ENCODE results near the gene RNF133.
"Not testable (repeated sequence)": the region's sequence is repeated elsewhere in the genome, so short reads cannot be mapped to it uniquely, and the experiment has no call there.

RNF133 gene

DNA sequence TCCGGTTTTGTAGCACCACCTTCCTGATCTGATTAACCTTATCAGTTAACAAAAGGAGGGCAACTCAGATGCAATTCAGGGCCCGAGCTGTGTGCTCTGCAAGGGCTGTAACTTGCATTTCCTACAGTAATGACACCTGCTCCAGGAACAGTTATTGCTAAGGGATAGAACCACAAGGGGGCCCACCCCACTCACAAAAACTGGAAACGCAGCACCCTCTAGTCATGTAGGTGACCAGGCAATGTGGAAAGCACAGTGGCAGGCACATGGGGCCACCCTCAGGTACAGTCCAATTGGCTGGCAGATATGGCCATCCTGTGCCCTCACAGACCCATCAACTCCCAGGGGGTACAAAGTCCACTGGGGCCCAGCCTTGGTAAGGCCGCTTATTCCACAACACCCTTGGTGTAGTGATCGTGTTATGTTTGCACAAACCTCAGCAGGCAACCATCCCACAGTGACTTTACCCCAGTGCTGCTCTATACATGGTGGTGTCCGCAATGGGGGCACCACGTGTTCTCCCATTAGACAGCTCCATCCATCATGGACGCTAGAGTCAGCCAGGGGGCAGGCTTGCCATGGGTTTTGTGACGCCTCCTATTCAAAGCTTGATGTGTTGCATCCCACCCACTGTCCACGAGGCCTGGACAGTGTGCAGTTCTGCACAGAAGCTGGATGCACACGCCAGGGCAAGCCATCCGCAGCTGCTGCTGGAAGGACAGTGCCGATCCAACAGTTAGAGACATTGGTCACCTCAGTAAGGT lies 9.4 kb downstream of the RNF133 start:
- DNase-seq: no peak

- no peak for DNase-seq
Measured at GRCh38 chr7:122688400-122688998, 10.4 kb downstream of the RNF133 start.

GRCh38 chr7:122686360-122686878 lies 12.5 kb downstream of the RNF133 start:
- DNase-seq: no peak

DNA sequence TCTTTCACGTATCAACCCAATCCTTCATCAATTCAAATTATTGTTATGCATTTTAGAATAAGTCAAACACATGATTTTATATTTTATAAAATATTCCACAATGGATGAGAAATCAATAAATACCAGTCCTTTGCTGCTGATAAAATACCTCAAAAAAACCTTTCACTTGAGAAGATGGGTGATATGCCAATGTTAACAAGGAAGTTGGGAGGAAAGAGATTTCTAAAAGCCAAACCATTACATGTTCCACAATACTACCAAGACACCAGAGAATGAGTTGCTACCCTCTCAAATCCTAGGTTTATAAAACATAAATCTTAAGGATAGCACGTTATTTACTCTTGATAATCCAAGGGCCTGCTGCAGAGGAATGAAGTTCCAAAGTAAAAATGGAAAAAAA lies 14.4 kb downstream of the RNF133 start:
- DNase-seq: no peak

- no peak for DNase-seq
Measured at GRCh38 chr7:122682815-122683550, 15.9 kb downstream of the RNF133 start.

GRCh38 chr7:122681186-122681585 lies 17.7 kb downstream of the RNF133 start:
- DNase-seq: not testable (repeated sequence)

DNA sequence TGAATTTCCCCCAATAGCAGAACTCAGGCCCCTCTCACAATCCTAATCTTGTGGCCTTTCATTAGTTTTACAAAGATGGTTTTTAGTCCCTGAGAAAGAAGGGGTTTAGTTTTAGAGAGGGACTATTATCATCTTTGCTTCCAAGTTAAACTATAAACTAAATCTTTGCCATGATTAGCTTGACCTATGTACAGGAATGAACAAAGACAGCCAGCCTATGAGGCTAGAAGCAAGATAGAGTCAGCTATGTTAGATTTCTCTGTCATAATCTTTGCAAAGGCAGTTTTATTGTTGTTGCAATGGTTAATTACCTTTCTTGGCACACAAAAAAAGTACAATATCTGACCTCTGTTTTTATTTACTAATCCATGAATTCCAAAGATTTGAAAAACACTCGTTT lies 19.1 kb downstream of the RNF133 start:
- DNase-seq: no peak

DNA sequence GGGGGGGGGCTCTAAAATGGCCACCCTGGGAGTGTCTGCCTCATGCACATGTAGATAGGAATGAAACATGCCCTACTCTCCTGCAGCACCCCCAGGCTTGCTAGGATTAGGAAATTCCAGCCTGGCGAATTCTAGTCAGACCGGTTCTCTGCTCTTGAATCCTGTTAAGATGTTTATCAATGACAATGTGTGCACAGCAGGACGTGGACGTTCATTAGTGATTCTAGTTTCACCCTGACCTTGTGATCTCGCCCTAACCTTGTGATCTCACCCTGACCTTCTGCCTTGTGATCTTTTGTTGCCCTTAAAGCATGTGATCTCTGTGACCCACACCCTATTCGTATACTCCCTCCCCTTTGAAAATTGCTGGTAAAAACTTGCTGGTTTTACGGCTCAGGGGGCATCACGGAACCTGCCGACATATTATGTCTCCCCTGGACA lies 19.6 kb downstream of the RNF133 start:
- not testable (repeated sequence) for DNase-seq

DNA sequence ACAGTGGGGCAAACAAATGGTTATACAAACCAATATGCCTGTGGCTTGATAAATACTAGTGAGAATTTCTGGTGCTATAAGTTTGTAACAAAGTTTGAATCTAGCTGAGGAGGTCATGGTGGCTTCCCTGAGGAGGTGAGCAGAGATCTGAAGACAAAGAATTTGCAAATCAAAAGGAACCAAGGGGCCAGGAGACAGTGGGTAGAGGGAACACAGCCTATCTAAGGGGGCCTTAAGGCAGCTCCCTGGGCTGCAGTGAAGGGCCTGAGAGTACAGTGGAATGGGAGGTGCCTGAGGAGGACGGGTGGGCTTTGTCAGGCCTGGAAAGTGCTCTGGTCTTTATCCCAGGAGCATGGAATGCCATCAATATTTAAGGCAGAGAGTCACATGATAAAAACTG lies 21.8 kb downstream of the RNF133 start:
- no peak for DNase-seq

DNA sequence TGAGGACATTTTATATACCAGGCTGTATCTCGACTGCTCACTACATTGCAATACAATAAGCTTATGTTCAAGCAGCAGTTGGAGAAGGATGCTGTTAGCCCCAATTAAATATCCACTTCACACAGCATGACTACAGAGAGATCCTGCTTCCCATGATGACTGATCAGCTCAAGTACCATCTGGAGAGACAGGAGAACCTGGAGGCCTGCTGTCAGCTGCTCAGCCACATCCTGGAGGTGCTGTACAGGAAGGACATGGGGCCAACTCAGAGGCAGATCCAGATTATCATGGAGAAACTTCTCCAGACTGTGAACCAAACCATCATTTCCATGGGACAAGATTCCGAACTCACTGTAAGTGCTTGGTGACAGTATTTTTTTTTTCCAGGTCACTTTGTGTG lies 22.5 kb downstream of the RNF133 start:
- DNase-seq: no peak

DNA sequence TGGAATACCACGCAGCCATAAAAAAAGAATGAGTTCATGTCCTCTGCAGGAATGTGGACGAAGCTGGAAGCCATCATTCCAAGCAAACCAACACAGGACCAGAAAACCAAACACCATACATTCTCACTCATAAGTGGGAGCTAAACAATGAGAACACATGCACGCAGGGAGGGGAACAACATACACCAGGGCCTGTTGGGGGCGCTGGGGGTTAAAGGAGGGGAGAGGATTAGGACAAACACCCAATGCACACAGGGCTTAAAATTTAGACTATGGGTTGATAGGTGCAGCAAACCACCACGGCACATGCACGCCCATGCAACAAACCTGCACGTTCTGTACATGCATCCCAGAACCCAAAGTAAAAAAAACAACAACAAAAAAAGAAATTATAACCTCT lies 23.3 kb downstream of the RNF133 start:
- no peak for DNase-seq

DNA sequence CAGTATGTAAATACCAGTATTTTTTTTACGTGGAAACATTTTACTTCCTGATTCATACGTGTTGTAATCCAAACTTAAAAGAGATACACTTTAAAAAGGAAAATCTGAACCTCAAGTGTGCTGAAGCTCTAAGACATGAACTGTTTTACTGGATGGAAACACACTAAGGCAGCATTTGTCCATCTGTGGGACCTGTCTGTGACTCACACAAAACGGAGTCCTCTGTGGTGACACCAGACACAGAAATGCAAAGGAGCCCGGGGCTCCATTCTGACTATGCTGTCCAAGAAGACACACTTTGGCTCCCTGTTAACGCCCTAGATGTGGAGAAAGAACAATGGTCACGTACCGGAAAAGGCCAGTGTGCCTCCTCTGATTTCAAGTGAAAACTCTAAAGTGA lies 23.9 kb downstream of the RNF133 start:
- no peak for DNase-seq

GRCh38 chr7:122674502-122674901 lies 24.4 kb downstream of the RNF133 start:
- no peak for DNase-seq

- no peak for DNase-seq
Measured at GRCh38 chr7:122673951-122674350, 25.0 kb downstream of the RNF133 start.

DNA sequence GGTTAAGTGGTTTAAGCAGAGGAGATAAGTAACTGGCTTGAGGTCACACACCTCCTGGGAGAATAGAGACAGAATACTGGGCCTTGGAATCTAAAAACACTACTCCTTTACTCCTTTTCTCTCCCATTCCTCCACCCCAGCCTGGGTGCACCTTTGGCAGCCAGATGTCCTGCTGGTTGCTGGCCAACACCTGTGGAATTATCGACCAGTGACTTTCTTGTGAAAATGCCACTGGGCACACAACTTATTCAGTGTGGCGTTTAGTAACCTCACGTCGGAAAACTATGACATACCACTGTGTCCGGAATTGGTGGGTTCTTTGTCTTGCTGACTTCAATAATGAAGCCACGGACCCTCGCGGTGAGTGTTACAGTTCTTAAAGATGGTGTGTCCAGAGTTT lies 26.4 kb downstream of the RNF133 start:
- no peak for DNase-seq

DNA sequence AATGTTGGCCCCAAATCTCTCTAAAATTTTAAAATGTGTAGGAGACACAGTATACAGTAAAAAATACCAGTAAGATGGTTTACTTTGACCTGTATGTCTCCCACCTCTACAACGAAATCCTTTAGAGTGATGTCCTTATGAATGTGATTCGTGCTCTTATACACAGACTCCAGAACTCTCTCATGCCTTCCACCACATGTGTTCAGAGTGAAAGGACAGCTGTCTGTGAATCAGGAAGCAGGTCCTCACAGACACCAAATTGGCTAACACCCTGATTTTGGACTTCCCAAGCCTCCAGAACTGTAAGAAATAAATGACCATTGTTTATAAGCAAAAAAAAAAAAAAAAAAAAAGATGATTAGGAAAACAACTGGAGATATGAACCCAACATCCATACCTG lies 35.2 kb downstream of the RNF133 start:
- DNase-seq: no peak

- DNase-seq: no peak
Measured at GRCh38 chr7:122658856-122659255, 40.1 kb downstream of the RNF133 start.

- DNase-seq: no peak
Measured at GRCh38 chr7:122653685-122654084, 45.2 kb downstream of the RNF133 start.

DNA sequence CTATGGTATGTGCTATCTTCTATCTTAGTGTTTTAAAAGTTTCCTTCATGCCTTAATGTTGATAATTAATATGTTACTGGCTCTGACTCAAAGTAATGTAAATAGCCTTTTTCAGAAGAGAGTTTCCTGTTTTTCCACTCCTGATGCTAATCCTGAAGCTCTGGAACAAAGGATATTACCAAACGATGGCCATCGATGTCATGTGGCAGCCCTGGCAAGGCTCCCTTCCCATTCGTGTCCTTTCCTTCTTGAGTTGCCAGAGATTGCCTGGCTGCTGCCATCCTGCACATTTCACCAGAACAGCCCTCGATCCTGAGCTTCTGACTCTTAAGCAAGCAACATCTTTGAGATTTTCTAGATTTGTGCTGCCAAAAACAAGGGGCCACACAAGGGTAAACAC lies 46.0 kb downstream of the RNF133 start:
- no peak for DNase-seq

- DNase-seq: no peak
Measured at GRCh38 chr7:122651451-122651850, 47.5 kb downstream of the RNF133 start.

Data from CD4-positive, alpha-beta T cell treated with Interleukin-10 for 1 hour (primary cell).